Measurements from ENCODE around the gene WWOX.

Gene WWOX

DNA sequence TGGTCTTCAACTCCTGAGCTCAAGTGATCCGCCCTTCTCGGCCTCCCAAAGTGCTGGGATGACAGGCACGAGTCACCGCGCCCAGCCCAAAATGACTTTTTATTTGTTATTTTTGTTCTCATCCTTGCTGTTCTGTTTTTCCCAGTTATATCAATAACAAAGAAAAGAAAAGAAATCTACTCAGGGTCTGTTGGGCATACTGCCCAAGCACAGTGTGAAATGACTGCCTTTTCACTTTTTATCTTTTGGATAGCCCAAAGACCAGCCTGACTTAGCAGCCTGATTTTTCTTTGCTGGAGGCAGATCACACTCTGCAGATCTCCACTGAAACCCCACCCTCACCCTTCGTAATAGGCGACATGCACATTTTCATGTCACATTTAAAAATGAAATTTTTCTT lies 1007.8 kb downstream of the WWOX start:
- no peak for DNase-seq

DNA sequence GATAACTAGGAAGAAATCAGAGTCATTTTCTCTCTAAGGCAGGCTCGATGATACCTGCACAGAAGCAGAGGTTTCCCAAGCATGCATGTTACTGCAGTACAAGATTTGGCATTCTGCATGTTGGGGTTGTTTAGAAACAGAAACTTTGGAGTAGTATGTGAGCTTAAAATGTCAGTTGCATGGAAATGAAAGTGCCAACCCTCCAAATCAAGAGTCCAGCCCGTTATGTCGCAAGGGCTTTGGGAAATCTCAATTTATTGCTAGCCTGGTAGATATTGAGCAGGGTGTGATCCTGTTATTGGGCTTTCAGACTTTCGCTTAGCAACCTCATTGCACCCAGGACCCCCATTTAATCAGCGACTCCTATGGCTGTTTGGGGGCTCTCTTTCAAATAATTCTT lies 1010.3 kb downstream of the WWOX start:
- no peak for DNase-seq

DNA sequence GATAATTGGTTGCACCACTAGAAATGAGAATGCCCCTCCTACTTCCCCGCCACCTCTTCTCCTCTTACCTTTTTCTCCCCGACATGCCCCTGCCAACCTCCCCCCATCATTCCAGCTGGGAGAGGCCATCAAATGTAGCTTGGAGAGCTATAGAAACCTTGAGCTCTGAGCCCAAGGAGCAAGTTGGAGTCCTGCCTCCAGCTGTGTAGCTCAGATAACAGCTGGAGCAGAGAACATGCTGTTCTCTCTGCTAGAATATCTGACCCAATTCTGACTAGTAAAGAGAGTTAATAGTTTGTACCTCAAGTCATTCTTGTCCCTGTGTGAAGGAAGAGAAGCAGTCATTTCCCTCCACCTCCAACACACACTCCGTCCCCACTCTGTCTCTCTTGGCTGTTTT lies 1010.8 kb downstream of the WWOX start:
- DNase-seq, result no peak

DNA sequence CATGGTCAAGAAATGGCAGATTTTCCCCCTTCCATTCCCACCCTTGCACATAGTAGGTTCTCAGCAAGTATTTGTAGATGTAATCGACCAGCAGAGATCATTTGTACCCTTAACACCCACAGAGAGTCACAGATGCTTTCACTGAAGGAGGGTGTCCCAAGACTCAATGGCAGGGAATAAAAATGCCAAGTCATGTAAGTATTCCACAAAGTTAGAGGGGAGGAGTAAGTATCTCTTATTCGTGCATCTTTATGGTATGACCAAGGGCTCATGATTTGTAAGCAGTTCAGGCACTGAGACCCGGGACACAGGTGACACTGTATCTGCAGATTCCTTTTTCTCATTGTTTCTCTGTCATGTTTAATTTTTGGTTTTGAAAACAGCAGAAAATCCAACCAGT lies 1011.5 kb downstream of the WWOX start:
- DNase-seq, result no peak

DNA sequence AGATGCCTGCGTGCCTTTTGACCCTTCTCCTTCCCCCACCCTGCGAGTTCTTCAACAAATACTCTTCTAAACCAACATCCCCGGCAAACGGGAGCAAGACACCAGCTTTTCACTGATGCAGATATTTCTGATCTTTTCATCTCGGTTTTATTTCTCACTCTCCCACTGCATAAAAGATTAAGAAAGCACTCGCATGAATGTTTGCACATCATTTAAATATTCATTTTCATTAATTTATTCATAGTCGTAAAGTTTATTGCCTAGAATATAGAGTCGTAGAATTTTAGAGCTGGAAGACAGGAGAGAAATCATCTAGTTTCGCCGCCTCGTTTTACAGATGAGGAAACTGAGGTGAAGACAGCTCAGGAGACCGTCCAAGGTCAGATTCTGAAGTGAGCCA lies 1013.0 kb downstream of the WWOX start:
- DNase-seq, result no peak

DNA sequence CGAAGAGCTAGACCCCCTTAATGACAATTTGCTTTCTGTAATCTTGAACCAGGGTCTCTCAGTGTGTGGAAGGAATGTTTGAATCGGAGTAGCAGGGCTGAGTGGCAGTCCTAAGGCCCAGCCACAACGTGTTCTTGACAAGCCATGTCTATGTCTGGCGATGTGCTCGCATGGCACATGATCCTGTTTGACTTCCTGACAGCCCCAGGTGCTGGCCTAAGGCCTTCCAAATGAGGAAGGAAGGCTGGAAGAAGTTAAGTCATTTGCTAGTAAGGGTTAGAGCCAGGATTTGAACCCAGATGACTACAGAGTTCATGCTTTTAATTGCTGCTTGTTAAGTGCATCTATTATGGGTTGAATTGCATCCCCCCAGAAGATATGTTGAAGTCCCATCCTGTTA lies 1014.4 kb downstream of the WWOX start:
- no peak for DNase-seq

DNA sequence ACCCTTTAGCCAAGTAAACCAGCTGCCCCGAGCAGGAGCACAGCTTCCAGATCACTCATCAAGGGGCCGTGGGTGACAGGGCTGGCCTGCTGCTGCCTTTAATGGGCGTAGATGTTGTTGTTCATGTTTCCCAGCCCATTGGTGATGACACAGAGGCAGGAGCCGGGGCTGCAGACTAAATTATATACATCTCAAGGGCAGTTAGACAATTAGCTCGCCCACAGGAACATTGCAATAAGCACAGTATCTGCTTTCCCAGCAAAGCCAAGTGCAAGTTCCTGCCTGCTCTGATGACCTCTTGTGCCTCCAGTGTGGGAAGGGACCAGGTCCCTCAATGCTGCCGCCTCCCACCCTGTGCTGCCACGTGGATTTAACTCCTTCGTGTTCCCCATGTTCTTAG lies 1015.3 kb downstream of the WWOX start:
- DNase-seq, result no peak

DNA sequence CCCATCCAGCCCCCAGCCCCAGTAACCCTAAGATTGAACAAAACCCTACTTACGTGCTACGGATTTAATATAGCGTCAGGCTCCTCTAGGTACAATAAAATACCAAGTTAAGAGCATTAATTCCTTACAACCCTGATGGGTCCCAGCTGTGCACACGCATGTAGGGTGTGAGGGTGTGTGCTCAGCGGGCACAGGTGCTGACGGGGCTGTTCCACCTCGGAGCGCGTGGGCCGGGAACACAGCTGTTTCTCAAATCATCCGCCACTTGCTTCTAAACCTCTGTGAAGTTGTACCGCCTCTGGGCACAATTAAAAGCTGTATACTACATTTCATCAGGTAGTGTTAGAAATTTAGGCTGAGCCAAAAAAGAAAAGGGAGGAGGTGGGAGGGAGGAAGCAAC lies 1022.5 kb downstream of the WWOX start:
- no peak for DNase-seq

DNA sequence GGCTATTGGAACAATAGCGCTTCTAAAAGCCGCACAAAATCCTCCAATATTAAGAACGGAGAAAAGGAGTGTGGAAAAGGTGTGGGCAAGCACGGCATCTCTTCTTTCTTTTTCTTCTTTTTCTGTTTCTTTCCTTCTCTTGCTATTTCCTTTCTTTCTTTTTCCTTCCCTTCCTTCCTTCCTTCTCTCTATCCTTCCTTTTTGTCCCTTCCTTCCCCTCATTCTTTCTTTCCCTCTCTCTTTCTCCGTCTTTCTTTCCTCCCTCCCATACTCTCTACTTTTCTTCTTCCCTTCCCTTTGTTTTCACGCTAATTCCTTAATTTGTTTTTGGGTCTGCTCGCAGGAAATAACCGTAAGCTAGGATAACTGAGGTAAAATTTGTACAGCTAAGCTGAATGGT lies 1022.9 kb downstream of the WWOX start:
- no peak for DNase-seq

- DNase-seq, result no peak
These were observed 1024.7 kb downstream of the WWOX start for GRCh38 chr16:79124016-79124756.

- no peak for DNase-seq
These were observed 1028.3 kb downstream of the WWOX start for GRCh38 chr16:79127766-79128165.

GRCh38 chr16:79128706-79129105 lies 1029.3 kb downstream of the WWOX start:
- peak in 18 of 56 donors; percentile 1 to 38 (median 8) for DNase-seq

DNA sequence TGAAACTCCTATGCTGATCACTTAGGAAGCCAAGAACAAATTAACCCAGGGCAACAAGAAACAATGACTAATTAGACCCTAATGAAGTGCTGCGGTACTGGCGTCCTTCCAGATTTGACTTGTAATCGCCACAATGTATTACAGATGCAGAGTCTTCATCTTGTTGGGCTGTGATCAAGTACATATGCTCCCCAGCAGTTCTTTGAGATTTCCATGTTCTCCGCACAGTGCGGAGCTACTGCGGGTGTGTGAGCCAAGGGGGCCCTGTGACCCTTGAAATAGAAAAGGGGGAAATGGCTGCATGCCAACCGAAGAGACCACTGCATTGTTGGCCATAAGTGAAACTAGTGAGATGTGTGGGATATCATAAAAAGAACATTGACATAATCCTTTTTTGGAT lies 1031.2 kb downstream of the WWOX start:
- no peak for DNase-seq

DNA sequence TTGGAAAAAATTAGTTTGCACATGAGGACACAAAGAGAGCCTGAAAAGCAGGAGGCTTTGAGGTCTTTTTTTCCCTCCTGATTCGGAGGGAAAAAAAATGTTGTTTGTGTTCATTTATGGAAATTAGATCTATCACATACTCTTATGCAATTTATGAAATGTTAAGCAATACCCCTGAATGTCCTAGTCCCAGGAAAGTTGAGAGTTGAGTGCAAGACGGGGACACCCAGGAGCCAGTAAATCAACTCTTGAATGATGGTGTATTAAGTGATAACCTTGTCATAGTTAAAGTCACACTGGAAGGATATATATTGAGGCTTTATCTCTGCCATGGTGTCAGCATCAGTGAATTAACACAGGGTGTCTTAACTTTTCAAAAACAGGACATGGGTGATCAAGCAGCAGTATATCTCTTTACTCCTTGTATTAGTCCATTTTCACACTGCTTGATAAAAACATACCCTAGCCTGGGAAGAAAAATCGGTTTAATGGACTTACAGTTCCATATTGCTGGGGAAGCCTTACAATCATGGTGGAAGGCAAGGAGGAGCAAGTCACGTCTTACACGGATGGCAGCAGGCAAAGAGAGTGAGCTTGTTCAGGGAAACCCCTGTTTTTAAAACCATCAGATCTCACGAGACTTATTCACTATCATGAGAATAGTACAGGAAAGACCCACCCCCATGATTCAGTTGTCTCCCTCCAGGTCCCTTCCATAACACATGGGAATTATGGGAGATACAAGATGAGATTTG lies 1032.0 kb downstream of the WWOX start:
- no peak for DNase-seq

- no peak for DNase-seq
These were observed 1033.2 kb downstream of the WWOX start for GRCh38 chr16:79132701-79133100.

DNA sequence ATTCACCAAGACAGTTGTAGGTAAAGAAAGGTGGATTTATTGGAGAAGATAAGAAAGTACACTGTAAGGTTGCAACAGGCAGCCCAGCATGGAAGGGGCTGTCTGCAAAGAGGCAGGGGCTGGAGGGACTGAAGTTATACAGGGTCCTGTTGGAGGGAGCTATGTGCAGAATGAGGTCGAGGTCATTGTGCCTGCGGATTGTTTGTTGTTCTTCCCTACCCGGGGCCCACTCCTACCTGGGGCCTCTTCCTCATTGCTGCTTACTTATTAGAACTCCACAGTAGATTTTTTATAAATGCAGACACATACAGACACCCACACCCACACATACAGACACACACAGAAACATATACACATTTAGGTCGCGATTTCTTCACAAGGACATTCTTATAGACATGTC lies 1034.8 kb downstream of the WWOX start:
- no peak for DNase-seq

DNA sequence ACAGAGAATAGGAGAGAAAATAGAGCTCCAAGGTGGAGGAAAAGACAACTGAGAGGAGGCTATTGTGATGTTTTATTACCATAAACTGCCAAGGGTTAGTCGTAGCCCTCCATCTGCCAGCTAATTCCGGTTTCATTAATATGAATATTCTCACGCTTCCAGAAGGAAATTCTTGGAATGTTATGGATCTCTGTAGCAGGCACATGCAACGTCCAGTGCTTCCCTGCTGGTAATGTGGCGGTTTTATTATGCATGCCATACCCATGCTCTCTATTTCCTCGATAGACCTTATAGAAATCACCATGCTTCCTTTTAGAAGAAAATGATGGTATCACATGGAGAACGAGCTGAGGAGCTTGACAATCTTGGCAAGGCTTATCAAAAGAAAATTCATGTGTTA lies 1037.5 kb downstream of the WWOX start:
- DNase-seq, result no peak

DNA sequence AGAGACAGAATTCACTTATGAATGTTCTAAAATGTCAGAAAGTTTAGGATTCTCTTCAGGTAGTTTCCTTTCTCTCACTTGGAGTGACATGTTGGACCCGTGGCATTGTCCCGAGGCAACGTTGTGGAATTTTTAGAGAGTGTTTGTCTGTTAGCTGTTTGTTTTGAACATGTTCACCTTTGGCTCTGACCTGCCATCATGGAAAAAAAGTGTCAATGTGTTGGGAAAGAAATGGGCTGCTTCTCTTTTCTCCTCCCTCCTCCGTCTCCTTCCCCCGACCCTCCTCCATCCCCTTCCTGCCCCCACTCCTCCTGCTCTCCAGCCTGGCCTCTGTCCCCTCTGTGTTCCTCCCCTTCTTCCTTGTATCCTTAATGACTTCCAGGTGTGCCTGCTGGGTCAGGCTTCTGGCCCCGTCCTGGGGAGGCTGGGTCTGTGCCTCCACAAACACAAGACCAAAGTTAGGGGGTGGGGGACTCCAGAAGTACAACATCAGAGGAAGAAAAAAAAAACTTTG lies 1038.0 kb downstream of the WWOX start:
- no peak for DNase-seq

DNA sequence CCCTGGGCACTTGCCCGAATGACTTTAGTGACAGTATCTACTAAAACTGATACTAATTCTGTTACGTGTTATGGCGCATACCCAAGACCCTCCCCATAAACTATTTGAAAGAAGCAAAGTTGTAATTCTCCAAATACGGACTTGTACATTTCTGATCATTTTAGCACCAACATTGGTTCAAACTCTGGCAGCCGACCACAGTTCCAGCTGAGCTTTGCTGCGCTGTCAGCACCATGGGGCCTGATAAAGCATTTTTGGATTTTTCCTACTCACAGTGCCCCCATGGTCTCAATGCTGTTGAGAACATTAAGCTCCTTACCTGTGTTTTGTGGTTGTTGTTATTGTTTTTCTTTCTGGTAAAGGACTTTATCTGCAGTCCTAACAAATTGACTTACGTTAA lies 1040.3 kb downstream of the WWOX start:
- no peak for DNase-seq

GRCh38 chr16:79143026-79143425 lies 1043.6 kb downstream of the WWOX start:
- no peak for DNase-seq

- DNase-seq, result no peak
These were observed 1050.7 kb downstream of the WWOX start for GRCh38 chr16:79150151-79150550.

- no peak for DNase-seq
These were observed 1051.3 kb downstream of the WWOX start for GRCh38 chr16:79150632-79151310.
